ENCODE data around the gene TIFAB.
A peak's percentile ranks its signal among the peaks of the same experiment; 100 is the strongest.

TIFAB gene

GRCh38 chr5:135440916-135441315 is 11.2 kb downstream of the TIFAB start:
- no peak for DNase-seq

DNA sequence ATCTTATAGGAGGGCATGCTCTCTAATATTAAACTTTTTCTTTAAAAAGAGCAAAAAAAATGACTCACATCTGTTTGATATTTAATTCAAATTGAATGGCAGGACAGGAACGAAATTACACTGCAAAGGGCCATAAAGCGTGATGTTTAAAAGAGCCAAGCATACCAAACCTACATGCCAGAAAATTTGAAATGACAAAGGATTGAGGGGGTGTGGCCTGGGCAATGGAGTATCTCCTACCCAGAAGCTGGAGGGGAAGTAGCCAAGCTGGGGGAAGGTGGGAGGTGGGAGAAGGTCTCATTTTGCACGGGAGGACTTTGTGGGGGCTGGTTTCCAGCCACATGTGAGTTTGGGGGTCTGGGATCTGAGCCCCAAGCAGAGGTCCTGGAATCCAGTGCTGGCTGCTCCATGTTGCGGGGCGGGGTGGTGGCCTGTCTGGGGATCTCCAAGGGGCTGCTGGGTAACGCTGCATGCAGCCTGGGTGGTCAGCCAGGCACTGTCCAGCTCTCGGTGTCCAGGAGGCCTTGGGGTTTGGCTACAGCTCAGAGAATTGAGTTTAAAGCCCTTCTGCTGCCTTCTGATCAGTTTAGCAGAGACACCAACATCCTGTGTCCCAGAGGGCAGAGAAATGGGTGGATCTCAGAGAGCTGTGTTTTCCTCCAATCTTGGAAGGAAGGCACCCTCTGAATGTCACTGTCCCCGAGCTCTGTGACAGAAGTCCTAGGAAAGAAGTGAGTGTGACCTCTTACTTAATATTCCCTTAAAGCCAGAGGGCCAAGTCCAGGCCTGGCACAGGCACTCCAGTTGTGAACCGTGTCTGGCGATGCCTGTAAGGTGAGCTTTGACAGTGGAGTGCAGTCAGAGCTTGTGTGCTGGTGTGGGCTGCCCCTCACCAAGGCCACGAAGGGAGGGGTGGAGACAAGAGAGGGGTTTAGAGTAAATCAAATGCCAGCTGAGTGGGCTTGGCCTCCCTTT is 12.6 kb downstream of the TIFAB start:
- no peak for DNase-seq

GRCh38 chr5:135438636-135439221 is 13.4 kb downstream of the TIFAB start:
- DNase-seq: no peak

DNA sequence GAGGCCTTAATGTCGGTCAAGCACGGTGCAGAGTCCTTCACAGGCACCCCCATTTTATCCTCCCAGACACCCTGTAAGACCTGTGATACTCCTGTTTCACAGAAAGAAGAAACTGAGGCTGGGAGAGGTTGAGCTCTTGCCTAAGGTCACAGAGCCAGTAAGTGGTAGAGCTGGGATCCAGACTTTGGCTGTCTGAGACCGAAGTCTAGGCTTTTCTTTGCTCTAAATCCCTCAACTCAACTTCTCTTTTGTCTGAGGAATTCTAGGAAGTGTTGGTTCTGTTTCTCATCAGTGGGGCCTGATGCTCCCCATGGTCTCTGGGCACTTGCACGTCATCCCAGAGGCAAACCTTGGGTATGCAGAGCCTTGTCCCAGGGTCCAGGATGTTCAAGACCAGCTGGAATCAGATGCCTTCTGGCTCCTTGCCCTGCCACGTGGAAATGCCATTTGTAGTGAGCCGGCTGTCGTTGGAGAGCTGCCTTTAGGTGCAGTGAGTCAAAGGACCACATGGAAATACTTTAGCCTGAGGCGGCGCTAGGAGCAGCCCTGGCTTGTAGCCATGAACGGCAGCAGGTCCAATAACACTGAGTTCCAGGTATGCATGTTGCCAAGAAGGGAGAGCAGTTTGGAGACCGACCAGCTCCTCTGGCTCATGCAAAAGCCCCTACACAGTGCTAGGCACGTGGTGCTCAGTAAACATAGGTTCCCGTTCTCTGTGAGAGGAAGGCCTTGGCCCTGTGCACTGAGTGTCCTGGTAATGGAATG is 14.2 kb downstream of the TIFAB start:
- peak; percentile 90 for DNase-seq

DNA sequence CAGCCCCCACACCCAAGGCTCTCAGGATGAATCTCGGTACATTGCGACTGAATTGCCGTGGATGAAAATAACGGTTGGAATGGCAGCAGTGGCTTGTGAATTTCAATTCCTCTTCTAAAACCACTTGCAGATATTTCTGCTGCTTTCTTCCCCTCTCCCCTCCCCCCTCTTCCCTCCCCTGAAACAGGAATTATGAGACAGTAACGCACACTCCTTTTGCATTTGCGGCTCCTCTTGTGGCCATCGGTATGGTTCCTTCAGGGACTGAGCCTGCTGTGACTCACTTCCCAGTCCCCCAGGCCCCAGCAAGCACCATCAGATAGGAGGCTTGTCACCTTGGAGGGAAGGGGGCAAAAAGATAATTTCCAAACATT is 14.7 kb downstream of the TIFAB start:
- no peak for DNase-seq

DNA sequence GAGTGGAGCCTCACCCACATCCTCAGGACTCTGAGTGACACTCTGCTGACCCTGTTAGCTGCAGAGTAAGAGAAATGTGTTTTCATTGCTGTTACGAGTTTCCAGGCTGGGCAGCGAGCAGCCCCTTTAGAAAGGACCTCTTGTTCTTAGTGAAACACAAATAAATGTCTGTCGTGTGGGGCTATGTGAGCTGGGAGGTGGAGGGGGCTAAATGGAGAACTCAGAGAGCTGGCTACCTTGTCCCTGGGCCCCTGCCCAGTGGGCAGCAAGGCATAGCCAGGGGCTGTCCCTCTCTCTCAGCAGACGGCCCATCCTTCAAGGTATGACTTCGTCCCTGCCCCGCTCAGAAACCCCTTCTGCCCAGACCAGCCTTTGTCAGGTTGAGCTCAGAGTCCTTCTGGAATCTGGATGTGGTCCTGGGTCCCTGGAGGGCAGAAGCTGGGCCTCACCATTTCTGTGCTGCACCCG is 15.2 kb downstream of the TIFAB start:
- DNase-seq: no peak

- DNase-seq: no peak
Observed at GRCh38 chr5:135435467-135436330, 16.5 kb downstream of the TIFAB start.

DNA sequence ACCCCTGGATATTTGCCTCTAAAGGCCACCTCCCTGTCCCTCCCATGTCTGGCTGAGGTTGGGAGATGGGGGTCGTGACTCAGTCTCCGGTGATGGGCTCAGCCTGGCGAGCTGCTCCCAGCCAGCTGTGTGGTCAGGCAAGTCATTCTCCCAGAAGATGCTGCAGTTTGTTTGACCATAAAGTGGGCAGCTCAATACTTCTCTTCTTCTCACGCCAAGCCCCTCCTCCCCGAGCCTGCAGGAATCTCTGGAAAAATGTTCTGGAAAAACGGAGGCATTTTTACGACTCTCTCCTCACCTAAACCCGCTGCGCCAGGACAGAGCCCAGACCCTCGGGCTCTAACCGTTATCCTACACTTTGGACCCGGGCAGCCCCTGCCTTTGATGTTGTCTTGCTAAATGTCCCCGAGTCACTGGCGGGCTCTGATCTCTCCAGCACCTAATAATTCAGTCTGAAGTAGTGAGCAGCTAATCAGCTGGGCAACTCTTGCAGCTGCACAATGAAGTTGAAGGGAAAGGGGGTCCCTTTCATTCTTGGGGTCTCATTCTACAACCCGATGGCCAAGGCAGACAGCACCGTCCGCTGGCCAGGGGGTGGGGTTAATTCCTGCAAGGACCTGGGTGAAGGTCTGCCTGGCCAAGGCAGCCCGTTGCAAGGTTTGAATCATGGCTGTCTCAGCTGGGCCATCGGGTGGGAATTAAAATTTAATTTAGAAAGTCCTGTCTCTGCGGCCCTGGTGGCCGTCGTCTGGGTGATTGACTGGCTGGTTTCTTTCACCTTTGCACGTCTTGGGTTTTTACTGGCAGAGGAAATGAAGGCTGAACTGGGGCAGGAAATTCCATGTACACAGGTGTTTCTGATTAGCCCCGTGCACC is 17.3 kb downstream of the TIFAB start:
- no peak for DNase-seq

DNA sequence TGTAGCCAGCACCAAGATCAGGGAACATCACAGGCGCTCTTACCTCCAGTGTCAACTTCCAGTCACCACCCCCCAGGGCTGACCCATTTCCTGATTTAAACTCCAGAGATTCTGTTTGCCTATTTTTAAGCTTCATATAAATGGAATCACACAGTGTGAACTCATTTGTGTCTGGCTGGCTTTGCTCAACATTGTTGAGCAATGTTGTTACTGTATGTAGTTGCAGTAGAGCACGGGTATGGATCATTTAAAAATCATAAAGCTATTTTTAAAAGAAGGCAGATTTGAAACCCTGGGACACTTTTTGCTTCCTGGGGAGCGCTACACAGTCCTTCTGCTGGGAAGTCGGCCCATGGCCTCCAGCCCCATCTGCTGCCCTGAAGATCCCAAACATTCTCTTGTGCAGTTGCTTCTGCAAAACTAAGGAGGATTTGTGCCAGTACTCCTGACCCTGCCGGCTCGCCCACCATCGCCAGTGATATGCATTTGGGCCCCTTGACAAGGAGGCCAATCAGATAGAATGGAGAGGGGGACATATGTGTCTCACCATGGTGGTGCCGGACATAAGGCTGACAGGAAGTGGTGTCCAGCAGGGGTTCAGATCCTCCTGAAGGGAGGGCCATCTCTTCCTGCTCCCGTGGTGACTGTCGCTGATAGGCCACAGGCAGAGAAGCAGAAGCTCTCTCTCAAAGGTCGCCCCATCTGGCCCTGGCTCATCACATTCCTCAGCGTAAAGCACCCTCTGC is 18.3 kb downstream of the TIFAB start:
- DNase-seq: no peak

GRCh38 chr5:135432113-135432512 is 20.0 kb downstream of the TIFAB start:
- DNase-seq: no peak

DNA sequence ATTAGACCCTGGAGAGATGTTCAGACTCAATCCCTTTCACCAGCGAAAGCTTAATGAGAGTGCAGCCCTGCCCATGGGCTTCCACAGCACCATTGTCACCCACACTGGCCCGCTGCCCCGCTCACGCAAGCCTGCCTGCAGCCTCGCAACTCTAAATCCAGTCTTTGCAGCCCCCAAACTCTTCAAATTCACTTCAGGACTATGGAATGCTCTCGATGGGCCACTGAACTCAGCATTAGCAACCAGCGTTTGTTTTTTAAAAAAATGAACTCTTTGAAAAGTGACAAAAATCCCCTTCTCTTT is 22.1 kb downstream of the TIFAB start:
- no peak for DNase-seq

DNA sequence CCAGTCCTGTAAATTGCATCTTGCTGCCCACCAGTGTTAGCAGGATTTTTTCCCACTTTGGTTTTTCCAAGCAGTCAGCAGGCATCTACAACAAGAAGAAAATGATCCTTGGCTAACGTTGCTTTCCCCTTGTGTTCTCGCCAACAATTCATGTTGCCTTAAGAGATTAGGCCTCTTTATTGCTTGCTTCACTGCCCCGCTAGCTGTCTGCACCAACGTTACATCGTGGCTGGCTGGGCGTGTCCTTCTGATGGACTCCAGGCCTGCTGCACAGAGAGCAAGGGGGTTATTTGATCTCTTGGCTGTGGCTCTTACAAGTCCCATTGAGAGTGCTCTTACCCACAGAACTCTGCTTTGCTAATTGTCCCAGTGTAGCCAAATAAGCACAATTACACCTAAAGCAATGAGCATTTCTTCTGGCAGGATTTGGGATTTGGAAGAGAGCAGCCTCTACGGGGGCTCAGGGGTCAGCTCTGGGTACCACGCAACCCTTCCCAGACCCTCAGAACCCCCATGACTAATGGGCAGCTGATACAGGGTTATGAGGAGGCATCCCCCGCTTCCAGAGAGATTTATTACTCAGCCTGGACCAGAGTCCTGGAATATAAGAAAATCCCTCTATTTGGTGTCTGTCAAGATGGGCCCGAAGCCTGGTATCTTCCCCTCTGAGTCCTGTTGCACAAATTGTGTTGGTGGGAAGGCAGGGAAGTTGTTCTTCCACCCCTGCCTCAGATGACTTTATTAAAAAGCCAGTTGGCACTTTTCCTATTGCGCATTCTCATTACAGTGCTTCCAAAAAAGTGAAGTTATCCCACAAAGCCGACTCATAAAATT is 22.6 kb downstream of the TIFAB start:
- DNase-seq: no peak

- DNase-seq: no peak
Observed at GRCh38 chr5:135428586-135428985, 23.6 kb downstream of the TIFAB start.

DNA sequence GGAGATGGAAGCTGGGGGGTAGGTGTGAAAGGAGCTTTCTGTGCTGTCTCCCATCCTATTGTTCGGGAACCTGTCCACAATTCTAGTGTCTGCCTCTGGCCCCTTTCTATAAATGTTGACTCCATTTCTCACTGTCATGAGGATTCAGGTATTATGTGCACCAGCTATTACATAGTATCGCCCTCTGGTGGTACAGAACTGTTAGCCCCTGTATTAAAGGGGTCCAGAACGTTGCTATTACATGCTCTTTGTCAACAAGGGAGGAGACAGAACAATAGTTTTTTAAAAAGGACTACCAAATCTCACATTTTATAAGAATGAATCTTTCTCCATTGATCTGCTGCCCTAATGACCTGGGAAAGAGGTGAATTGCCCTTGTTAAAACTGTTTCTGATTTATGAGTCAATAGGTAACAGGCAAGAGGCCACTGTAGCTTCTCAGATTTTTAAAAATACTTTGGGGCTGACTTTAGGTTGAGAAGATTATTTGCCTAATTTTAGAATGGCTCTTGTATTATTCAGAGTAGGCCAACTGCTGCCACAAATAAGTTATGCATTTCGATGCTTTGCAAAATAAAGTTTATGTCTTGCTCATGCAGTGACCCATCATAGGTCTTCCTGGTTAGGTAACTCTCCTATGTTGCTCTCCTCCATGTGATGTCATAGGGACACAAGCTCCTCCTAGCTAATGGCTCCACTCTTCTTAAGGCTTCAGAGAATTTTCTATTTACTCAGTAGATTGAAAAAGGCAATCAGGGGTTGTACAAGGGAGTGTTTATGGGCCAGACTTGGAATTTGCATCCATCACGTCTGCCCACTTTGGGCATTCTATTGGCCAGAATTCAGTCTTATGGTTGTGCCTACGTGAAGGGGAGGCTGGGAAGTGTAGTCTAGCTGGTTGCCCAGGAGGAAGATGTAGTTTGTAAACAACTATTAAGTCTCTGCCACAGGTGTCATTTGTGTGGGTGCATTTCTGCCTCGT is 25.8 kb downstream of the TIFAB start:
- DNase-seq: peak; percentile 58

DNA sequence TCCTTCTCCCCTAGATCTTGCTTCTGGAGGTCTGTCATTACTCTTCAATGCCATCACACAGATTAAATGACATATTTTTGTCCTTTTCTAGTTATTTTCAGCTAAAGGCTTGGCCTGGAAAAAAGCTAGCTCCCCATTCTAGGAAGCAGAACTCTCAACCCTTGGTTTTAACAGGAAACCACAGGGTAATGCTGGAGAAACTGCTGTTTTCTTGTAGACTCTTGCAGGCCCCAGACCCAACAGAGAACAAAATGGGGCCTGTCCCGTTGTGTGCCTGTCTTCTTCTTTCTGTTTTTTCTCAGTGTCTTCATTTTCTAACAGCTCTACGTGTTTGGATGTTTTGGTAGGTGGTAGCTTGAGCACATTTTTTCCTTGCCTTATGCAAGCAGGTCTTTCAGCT is 26.5 kb downstream of the TIFAB start:
- no peak for DNase-seq

- DNase-seq: no peak
Observed at GRCh38 chr5:135423846-135424168, 28.3 kb downstream of the TIFAB start.

DNA sequence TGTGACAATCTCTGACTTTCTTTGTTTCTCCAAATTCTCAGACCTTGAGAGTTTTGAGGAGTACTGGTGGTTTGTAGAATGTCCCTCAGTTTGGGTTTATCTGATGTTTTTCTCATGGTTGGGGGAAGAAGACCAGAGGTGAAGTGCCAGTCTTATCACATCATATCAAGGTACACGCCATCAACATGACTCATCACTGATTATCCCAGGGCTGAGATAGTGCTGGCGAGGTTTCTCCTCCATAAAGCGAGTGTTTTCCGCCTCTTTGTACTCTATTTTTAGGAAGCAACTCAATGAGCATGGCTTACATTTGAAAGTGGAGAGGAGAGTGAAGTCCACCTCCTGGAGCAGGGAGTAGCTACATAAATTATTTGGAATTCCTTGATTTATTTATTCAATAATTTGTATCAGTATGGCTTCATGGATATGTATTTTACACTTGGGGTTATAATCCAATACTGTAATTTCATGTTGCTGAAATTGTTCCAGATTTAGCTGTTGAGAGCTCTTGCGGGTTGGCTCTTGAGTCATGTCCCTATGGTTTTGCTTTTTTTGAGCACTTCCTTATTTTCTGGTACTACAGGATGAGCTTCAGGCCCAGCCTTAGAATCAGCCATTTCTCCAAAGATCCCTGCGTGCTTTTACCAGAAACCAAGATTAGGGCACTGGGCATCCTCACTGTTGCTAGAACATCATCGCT is 28.9 kb downstream of the TIFAB start:
- no peak for DNase-seq

DNA sequence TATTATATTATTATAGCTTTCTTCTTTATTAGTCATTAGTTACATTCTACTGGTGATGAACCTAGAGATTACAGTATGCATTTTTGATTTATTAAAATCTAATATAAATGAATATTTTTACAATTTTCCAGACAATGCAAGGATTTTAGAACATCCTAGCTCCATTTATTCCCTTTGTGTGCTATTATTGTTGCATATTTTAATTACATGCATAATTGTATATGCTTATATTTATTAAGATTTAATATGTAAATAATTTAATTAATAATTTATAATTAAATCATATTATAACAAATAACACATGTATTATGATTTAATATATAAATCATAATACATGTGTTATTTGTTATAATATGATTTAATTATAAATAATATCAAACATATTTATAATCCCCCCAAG is 29.7 kb downstream of the TIFAB start:
- no peak for DNase-seq
